Transverse colon (tissue), 3 donors: ENCODE results near the gene ABCC1.

Source experiments
- CTCF ChIP-seq, 5 experiments: fragments of 200-600 bp in 3 of 5; fragments of 450-650 bp in 2 of 5; sonication (generic) in 3 of 5; IDR thresholded peaks; 1 replicate in 2 of 5; 2 replicates in 3 of 5; pipeline ENCODE4 v1.5.1; 2016 to 2017; ENCODE audit warnings: antibody characterized with exemption in 5 of 5, inconsistent platforms in 3 of 5, mild to moderate bottlenecking in 2 of 5, moderate library complexity in 1 of 5
- EP300 ChIP-seq: sonication (generic); formaldehyde crosslinking; IDR thresholded peaks from one replicate; pipeline ENCODE4 v1.6.1; 2017; ENCODE audit warnings: antibody characterized with exemption, low read depth
- POLR2A ChIP-seq: fragments of 450-650 bp; IDR thresholded peaks from one replicate; pipeline ENCODE4 v1.6.1; 2016; ENCODE audit warnings: antibody characterized with exemption, mild to moderate bottlenecking, moderate library complexity

DNA sequence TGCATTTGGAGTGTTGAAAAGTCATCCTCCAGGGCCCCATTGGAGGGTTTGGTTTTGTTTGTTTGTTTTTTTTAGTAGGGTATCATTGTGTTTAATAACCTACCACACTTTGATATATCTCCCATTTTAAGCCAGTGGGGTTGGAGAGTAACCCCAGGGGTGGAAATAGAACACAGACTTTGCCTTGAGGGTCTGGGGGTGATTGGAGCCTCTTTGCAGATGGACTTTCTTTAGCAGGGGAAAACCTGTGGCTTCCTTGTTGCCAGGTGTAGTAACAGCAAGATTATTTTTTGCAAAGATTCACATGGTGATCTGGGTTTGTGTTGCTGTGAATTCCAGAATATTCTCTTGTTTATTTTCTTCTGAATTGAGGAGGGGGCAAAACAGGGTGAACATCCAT, 1.5 kb downstream of the ABCC1 start:
- TF ChIP-seq CTCF (IDR thresholded peaks at IDR 0.05): no peak
- no peak for TF ChIP-seq EP300
- TF ChIP-seq POLR2A: no peak
